HepG2 (cell line): ENCODE data around the gene CBX5. TPM values are rescaled to one million over a fixed set of nuclear protein-coding genes. Genes with fewer than 3 reads are reported as not detected.

Experiments
- KIAA2018 ChIP-seq: sonication (generic); formaldehyde crosslinking; IDR thresholded peaks from 2 replicates; pipeline ENCODE4 v1.5.0; 2020; ENCODE audit warnings: mild to moderate bottlenecking, missing genetic modification reagents, borderline replicate concordance
- KLF6 ChIP-seq: IDR thresholded peaks from 2 replicates; pipeline ENCODE4 v1.8.0; 2016; ENCODE audit warnings: missing biosample characterization, missing genetic modification reagents
- MED8 ChIP-seq: sonication (generic); formaldehyde crosslinking; IDR thresholded peaks from 2 replicates; pipeline ENCODE4 v1.8.1; 2023; ENCODE audit warnings: mild to moderate bottlenecking, missing genetic modification reagents; ENCODE audit not compliant: insufficient replicate concordance
- UBTF ChIP-seq: sonication (generic); formaldehyde crosslinking; IDR thresholded peaks from 2 replicates; pipeline ENCODE4 v1.4.0; 2020; ENCODE audit warnings: mild to moderate bottlenecking, missing genetic modification reagents
- ZBTB49 ChIP-seq: sonication (generic); formaldehyde crosslinking; IDR thresholded peaks from 2 replicates; pipeline ENCODE4 v1.4.0; 2020; ENCODE audit warnings: missing genetic modification reagents, borderline replicate concordance
- ZNF256 ChIP-seq: sonication (generic); formaldehyde crosslinking; conservative IDR thresholded peaks from 2 replicates; pipeline ENCODE4 v1.4.0; 2020; ENCODE audit warnings: missing genetic modification reagents
- ZNF678 ChIP-seq: sonication (generic); formaldehyde crosslinking; IDR thresholded peaks from 2 replicates; pipeline ENCODE4 v1.4.0; 2020; ENCODE audit warnings: mild to moderate bottlenecking, missing genetic modification reagents
- ZNF850 ChIP-seq: sonication (generic); formaldehyde crosslinking; conservative IDR thresholded peaks from 2 replicates; pipeline ENCODE4 v1.9.0; 2021; ENCODE audit warnings: mild to moderate bottlenecking, missing genetic modification reagents
- polyA plus RNA-seq, 8 experiments: library from polyadenylated mRNA; depleted of rRNA in 3 of 8; stranded (reverse) in 7 of 8; unstranded in 1 of 8; fragments of >200 nt; fragmentation: Illumina TruSeq in 4 of 8; extraction: Trizol in 4 of 8; gene quantifications; 2 replicates each; pipeline versions ENCODE4 v1.2.1 to v1.2.3, GENCODE V29; 2011 to 2016; ENCODE audit warnings: low read depth in 4 of 8, missing spikeins in 1 of 8, mixed read lengths in 1 of 8; ENCODE audit not compliant: insufficient read depth in 1 of 8
- total RNA-seq, 5 experiments: library from RNA; depleted of rRNA; stranded (reverse); fragments of >200 nt; fragmentation: Illumina TruSeq; extraction: Trizol; gene quantifications; 2 replicates each; pipeline ENCODE4 v1.2.3, GENCODE V29; 2016; ENCODE audit warnings: low read depth in 1 of 5

Gene CBX5
- total and polyA plus RNA-seq, 2 of the 13 experiments (the other 11 are each of a cell fraction or from before 2014, with no cell fraction given), result 16.0 to 22.2 TPM

GRCh38 chr12:54300732-54301427, 21.0 kb upstream of the CBX5 start, which contains the start of gene NFE2 (continued):
- no peak for TF ChIP-seq ZBTB49 (CRISPR knock-in tag)
- TF ChIP-seq ZNF256 (CRISPR knock-in tag), result no peak
- no peak for TF ChIP-seq ZNF678 (CRISPR knock-in tag)
- 0 out of 2 replicates have a peak, but pooled peaks have one; percentile 53 for TF ChIP-seq ZNF850 (CRISPR knock-in tag)
- peak; percentile 54 for TF ChIP-seq MED8 (CRISPR knock-in tag)
- no peak for TF ChIP-seq KLF6 (CRISPR knock-in tag)
- TF ChIP-seq UBTF (CRISPR knock-in tag), result peak; percentile 31; the same call in 1 of the 2 replicates
- no peak for TF ChIP-seq KIAA2018 (CRISPR knock-in tag)
